ENCODE measurements around the gene RGS21.

Gene RGS21

DNA sequence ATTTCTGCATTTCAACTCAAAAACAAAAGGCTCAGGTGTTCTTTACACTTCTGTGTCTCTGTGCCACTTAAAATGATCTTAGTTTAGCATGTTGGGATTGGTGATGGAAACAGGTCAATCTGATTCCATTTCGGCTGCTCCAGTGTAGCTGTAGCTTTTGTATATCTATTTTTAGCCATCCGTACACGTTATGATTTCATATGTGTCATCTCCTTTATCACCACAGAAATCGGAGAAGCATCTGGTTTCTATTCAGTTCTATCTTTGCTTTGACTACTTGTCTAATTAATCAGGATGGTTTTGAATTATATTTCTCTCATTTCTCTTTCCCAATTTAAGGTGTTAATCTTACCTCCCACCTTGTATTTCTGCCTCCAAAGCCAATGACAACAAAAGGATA lies 41.1 kb downstream of the RGS21 start:
- Histone ChIP-seq H3K9me3 (ENCODE audit: insufficient read depth, low read depth, low read length) (no peaks in the 10 kb centered on the region), H2AFZ (ENCODE audit: low read length) (no peak overlapping the region)

GRCh38 chr1:192358402-192358801 lies 41.6 kb downstream of the RGS21 start:
- Histone ChIP-seq H3K79me2 (ENCODE audit: insufficient read depth, low read length) (no peaks in the 10 kb centered on the region), H3K4me1 (ENCODE audit: insufficient read depth, low read length, poor library complexity, severe bottlenecking) (no peaks in the 10 kb centered on the region), H3K4me2 (ENCODE audit: low read depth, low read length, poor library complexity, severe bottlenecking) (no peak overlapping the region), H3F3A (ENCODE audit: low read depth) (no peaks in the 10 kb centered on the region), H2AFZ (ENCODE audit: low read length) (no peak overlapping the region), H3K9me3 (ENCODE audit: insufficient read depth, low read depth, low read length) (no peaks in the 10 kb centered on the region), H4K20me1 (ENCODE audit: insufficient read depth, low read length, poor library complexity, severe bottlenecking) (no peaks in the 10 kb centered on the region), H3K4me3 (ENCODE audit: low read length, poor library complexity, severe bottlenecking) (no peak overlapping the region), H3K27me3 (ENCODE audit: insufficient read depth, low read length, poor library complexity, severe bottlenecking) (no peaks in the 10 kb centered on the region), H3K9ac (ENCODE audit: low read depth, low read length, poor library complexity, severe bottlenecking) (no peak overlapping the region), H3K9me2 (replicated peaks; ENCODE audit: low read depth, low read length) (no peaks in the 10 kb centered on the region), H3K36me3 (ENCODE audit: insufficient read depth, low read length) (no peaks in the 10 kb centered on the region)
- TF ChIP-seq, protein P1, sequence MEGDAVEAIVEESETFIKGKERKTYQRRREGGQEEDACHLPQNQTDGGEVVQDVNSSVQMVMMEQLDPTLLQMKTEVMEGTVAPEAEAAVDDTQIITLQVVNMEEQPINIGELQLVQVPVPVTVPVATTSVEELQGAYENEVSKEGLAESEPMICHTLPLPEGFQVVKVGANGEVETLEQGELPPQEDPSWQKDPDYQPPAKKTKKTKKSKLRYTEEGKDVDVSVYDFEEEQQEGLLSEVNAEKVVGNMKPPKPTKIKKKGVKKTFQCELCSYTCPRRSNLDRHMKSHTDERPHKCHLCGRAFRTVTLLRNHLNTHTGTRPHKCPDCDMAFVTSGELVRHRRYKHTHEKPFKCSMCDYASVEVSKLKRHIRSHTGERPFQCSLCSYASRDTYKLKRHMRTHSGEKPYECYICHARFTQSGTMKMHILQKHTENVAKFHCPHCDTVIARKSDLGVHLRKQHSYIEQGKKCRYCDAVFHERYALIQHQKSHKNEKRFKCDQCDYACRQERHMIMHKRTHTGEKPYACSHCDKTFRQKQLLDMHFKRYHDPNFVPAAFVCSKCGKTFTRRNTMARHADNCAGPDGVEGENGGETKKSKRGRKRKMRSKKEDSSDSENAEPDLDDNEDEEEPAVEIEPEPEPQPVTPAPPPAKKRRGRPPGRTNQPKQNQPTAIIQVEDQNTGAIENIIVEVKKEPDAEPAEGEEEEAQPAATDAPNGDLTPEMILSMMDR (conservative IDR thresholded peaks at IDR 0.05; ENCODE audit: low read length) = no peak
- TF ChIP-seq EZH2phosphoT487 (IDR thresholded peaks at IDR 0.05; ENCODE audit: borderline replicate concordance) = no peak

More for the DNA sequence above, 41.1 kb downstream of the RGS21 start:
- Histone ChIP-seq H3K4me3 (ENCODE audit: low read length, poor library complexity, severe bottlenecking) (no peak overlapping the region), H3K9ac (ENCODE audit: low read depth, low read length, poor library complexity, severe bottlenecking) (no peak overlapping the region), H3K27me3 (ENCODE audit: insufficient read depth, low read length, poor library complexity, severe bottlenecking) (no peaks in the 10 kb centered on the region), H3K36me3 (ENCODE audit: insufficient read depth, low read length) (no peaks in the 10 kb centered on the region), H3K4me2 (ENCODE audit: low read depth, low read length, poor library complexity, severe bottlenecking) (no peak overlapping the region), H3F3A (ENCODE audit: low read depth) (no peaks in the 10 kb centered on the region), H4K20me1 (ENCODE audit: insufficient read depth, low read length, poor library complexity, severe bottlenecking) (no peaks in the 10 kb centered on the region), H3K4me1 (ENCODE audit: insufficient read depth, low read length, poor library complexity, severe bottlenecking) (no peaks in the 10 kb centered on the region), H3K9me2 (replicated peaks; ENCODE audit: low read depth, low read length) (no peaks in the 10 kb centered on the region), H3K79me2 (ENCODE audit: insufficient read depth, low read length) (no peaks in the 10 kb centered on the region)
- no peak for TF ChIP-seq EZH2phosphoT487 (IDR thresholded peaks at IDR 0.05; ENCODE audit: borderline replicate concordance)
- TF ChIP-seq, protein P1 (conservative IDR thresholded peaks at IDR 0.05; ENCODE audit: low read length) = no peak

DNA sequence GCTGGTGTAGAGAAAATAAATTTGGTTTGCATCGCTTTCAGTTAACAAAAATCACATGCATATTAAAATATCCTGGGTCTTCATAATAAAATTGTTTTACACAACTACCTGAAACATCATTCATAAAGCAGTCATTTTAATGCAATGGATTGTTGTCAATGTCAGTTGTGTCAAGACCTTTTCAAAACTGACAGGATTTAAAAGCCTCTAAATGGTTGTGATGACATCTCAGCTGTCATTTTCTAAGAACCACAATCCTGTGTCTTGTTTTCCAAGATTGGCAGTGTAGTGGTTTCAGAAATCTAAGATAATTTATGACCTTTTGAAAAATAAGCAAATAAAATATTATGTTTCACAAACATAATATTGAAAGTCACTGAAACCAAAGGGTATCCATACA lies 42.0 kb downstream of the RGS21 start:
- Histone ChIP-seq H3F3A (ENCODE audit: low read depth) (no peaks in the 10 kb centered on the region), H4K20me1 (ENCODE audit: insufficient read depth, low read length, poor library complexity, severe bottlenecking) (no peaks in the 10 kb centered on the region), H3K9me2 (replicated peaks; ENCODE audit: low read depth, low read length) (no peaks in the 10 kb centered on the region), H3K36me3 (ENCODE audit: insufficient read depth, low read length) (no peaks in the 10 kb centered on the region), H3K27me3 (ENCODE audit: insufficient read depth, low read length, poor library complexity, severe bottlenecking) (no peaks in the 10 kb centered on the region), H3K9me3 (ENCODE audit: insufficient read depth, low read depth, low read length) (no peaks in the 10 kb centered on the region), H3K9ac (ENCODE audit: low read depth, low read length, poor library complexity, severe bottlenecking) (no peak overlapping the region), H3K79me2 (ENCODE audit: insufficient read depth, low read length) (no peaks in the 10 kb centered on the region), H3K4me1 (ENCODE audit: insufficient read depth, low read length, poor library complexity, severe bottlenecking) (no peaks in the 10 kb centered on the region), H2AFZ (ENCODE audit: low read length) (no peak overlapping the region), H3K4me3 (ENCODE audit: low read length, poor library complexity, severe bottlenecking) (no peak overlapping the region), H3K4me2 (ENCODE audit: low read depth, low read length, poor library complexity, severe bottlenecking) (no peak overlapping the region)
- TF ChIP-seq, protein P1 (conservative IDR thresholded peaks at IDR 0.05; ENCODE audit: low read length) = no peak
- TF ChIP-seq EZH2phosphoT487 (IDR thresholded peaks at IDR 0.05; ENCODE audit: borderline replicate concordance) = no peak
